HCT116 (cell line): Measurements from ENCODE around the gene PIGH. TPM values are rescaled to one million over a fixed set of nuclear protein-coding genes. Genes with fewer than 3 reads are reported as not detected.

Source experiments
- ATAC-seq: fragments of 200-7000 bp; cut with Tn5 transposase; 2 replicates; pipeline ENCODE4 v1.9.1; 2020; ENCODE audit warnings: mild to moderate bottlenecking, moderate library complexity
- BruUV-seq: library from RNA; stranded (reverse); fragments of 400-500 nt; replicated peaks from 2 replicates; lab custom pipeline; 2021; lab: Mats Ljungman, UMichigan
- CTCF ChIA-PET: fragments of 300-600 bp; sonication (Branson Sonifier 250); formaldehyde crosslinking; loops from one replicate; lab custom pipeline; 2021; ENCODE audit warnings: antibody characterized with exemption; lab: Charles Lee
- POLR2A ChIA-PET: fragments of 300-600, 350-600 bp; sonication (Branson Sonifier 250); formaldehyde crosslinking; loops from one replicate; lab custom pipeline; 2021; ENCODE audit warnings: antibody characterized with exemption; lab: Charles Lee
- RAD21 ChIA-PET, 2 experiments: fragments of 300-600 bp; sonication (Branson Sonifier 250); formaldehyde crosslinking; loops; one replicate each; lab custom pipeline; 2023; ENCODE audit warnings: low total read pairs in 2 of 2; ENCODE audit not compliant: uncharacterized antibody in 2 of 2, unreplicated experiment in 2 of 2, low non-redundant PET in 1 of 2; lab: Charles Lee
- DNase-seq: peaks from one replicate; pipeline ENCODE4 v3.0.0-alpha.2; 2010; ENCODE audit warnings: low read depth, low spot score
- H2AFZ ChIP-seq: fragments of 200-600 bp; shearing (Covaris generic), sonication (generic); 2 replicates; pipeline ENCODE4 v1.6.1; 2017; ENCODE audit warnings: low read depth, mixed run types, mixed read lengths, antibody characterized with exemption, low read length; ENCODE audit not compliant: poor library complexity, severe bottlenecking
- H3K27ac ChIP-seq: 2 replicates; pipeline ENCODE4 v1.5.1; 2012; ENCODE audit warnings: low read depth, low read length
- H3K27me3 ChIP-seq: fragments of 200-600 bp; sonication (generic); 2 replicates; pipeline ENCODE4 v1.6.1; 2016; ENCODE audit warnings: mixed run types, low read length, mixed read lengths; ENCODE audit not compliant: insufficient read depth
- H3K36me3 ChIP-seq, 2 experiments: fragments of 200-500 bp in 1 of 2; fragments of 200-600 bp in 1 of 2; sonication (Bioruptor generic) in 1 of 2; sonication (generic) in 1 of 2; 2 replicates each; pipeline versions ENCODE4 v1.5.1 to v1.6.1; 2014 to 2016; ENCODE audit warnings: low read length in 2 of 2, inconsistent platforms in 1 of 2, mixed read lengths in 1 of 2, mixed run types in 1 of 2; ENCODE audit not compliant: insufficient read depth in 2 of 2, control insufficient read depth in 1 of 2
- H3K4me1 ChIP-seq, 2 experiments: fragments of 200-600 bp in 1 of 2; sonication (generic) in 1 of 2; 2 replicates each; pipeline versions ENCODE4 v1.5.1 to v1.6.1; 2012 to 2017; ENCODE audit warnings: low read length in 2 of 2, inconsistent platforms in 1 of 2, mild to moderate bottlenecking in 1 of 2, mixed read lengths in 1 of 2, mixed run types in 1 of 2, moderate library complexity in 1 of 2; ENCODE audit not compliant: insufficient read depth in 2 of 2, control insufficient read depth in 1 of 2
- H3K4me2 ChIP-seq: fragments of 200-600 bp; sonication (generic); 2 replicates; pipeline ENCODE4 v1.6.1; 2017; ENCODE audit warnings: mixed run types, low read length, mixed read lengths
- H3K4me3 ChIP-seq, 2 experiments: fragments of 200-600 bp in 1 of 2; sonication (generic) in 1 of 2; replicated peaks in 1 of 2; 2 replicates each; pipeline ENCODE4 v1.5.1; 2011 to 2016; ENCODE audit warnings: low read length in 2 of 2, control low read depth in 1 of 2, low read depth in 1 of 2, mild to moderate bottlenecking in 1 of 2, mixed read lengths in 1 of 2, mixed run types in 1 of 2
- H3K79me2 ChIP-seq: fragments of 200-600 bp; sonication (generic); 2 replicates; pipeline ENCODE4 v1.6.1; 2017; ENCODE audit warnings: mild to moderate bottlenecking, mixed run types, low read length, moderate library complexity, mixed read lengths; ENCODE audit not compliant: insufficient read depth
- H3K9ac ChIP-seq: fragments of 200-600 bp; sonication (generic); 2 replicates; pipeline ENCODE4 v1.6.1; 2016; ENCODE audit warnings: low read length, mixed read lengths
- H3K9me2 ChIP-seq: fragments of 200-600 bp; sonication (generic), shearing (Covaris generic); 2 replicates; pipeline ENCODE4 v1.6.1; 2017; ENCODE audit warnings: mixed run types, mild to moderate bottlenecking, moderate library complexity; ENCODE audit not compliant: insufficient read depth
- H3K9me3 ChIP-seq, 2 experiments: fragments of 200-500 bp in 1 of 2; fragments of 200-600 bp in 1 of 2; sonication (Bioruptor generic) in 1 of 2; sonication (generic) in 1 of 2; 2 replicates each; pipeline ENCODE4 v1.6.1; 2014 to 2017; ENCODE audit warnings: low read length in 2 of 2, mixed read lengths in 2 of 2, inconsistent platforms in 1 of 2, low read depth in 1 of 2, mild to moderate bottlenecking in 1 of 2, mixed run types in 1 of 2, moderate library complexity in 1 of 2; ENCODE audit not compliant: control insufficient read depth in 1 of 2, insufficient read depth in 1 of 2
- H4K20me1 ChIP-seq: fragments of 200-600 bp; sonication (generic), shearing (Covaris generic); 2 replicates; pipeline ENCODE4 v1.6.1; 2017; ENCODE audit warnings: mixed run types, mild to moderate bottlenecking, moderate library complexity; ENCODE audit not compliant: insufficient read depth
- CBX3 ChIP-seq: IDR thresholded peaks from 2 replicates; pipeline ENCODE4 v1.6.1; 2012; ENCODE audit warnings: low read depth
- EGR1 ChIP-seq: IDR thresholded peaks from 2 replicates; pipeline ENCODE4 v1.6.1; 2012; ENCODE audit warnings: low read depth
- EZH2 ChIP-seq: fragments of 200-600 bp; sonication (generic); IDR thresholded peaks from 2 replicates; pipeline ENCODE4 v1.6.1; 2017; ENCODE audit warnings: antibody characterized with exemption, mixed run types
- POLR2A ChIP-seq: IDR thresholded peaks from 2 replicates; pipeline ENCODE4 v1.7.0; 2011; ENCODE audit warnings: borderline replicate concordance; ENCODE audit not compliant: insufficient read depth, insufficient read length; ENCODE audit errors: extremely low read depth
- RAD21 ChIP-seq: IDR thresholded peaks from 2 replicates; pipeline ENCODE4 v1.6.1; 2012; ENCODE audit warnings: low read depth, mild to moderate bottlenecking
- SIN3A ChIP-seq: IDR thresholded peaks from 2 replicates; pipeline ENCODE4 v1.6.1; 2012; ENCODE audit warnings: low read depth
- SRF ChIP-seq: IDR thresholded peaks from 2 replicates; pipeline ENCODE4 v1.6.1; 2012; ENCODE audit warnings: low read depth
- TCF7L2 ChIP-seq: IDR thresholded peaks from 2 replicates; pipeline ENCODE4 v1.7.0; 2011; ENCODE audit warnings: borderline replicate concordance, inconsistent platforms; ENCODE audit not compliant: insufficient read depth, insufficient read length; ENCODE audit errors: extremely low read depth
- ZFX ChIP-seq: fragments of 450-650 bp; IDR thresholded peaks from 2 replicates; pipeline ENCODE4 v1.6.1; 2017
- ZNF274 ChIP-seq: fragments of 200-500 bp; sonication (Bioruptor generic); IDR thresholded peaks from 2 replicates; pipeline ENCODE4 v1.6.1; 2014; ENCODE audit warnings: mild to moderate bottlenecking, low read depth, low read length, inconsistent platforms
- intact Hi-C: fragments of 100-400 bp; cut with micrococcal nuclease; formaldehyde crosslinking; loops from 2 replicates; pipeline ENCODE4 v1.10.0; 2022
- total RNA-seq: library from RNA; stranded (reverse); gene quantifications from one replicate; pipeline ENCODE4 v1.2.1, GENCODE V29; 2021; ENCODE audit not compliant: unreplicated experiment
- TF ChIP-seq, protein P1 (sequence below): IDR thresholded peaks from 2 replicates; pipeline ENCODE4 v1.6.1; 2011; ENCODE audit warnings: mild to moderate bottlenecking, low read length, moderate library complexity; ENCODE audit not compliant: insufficient replicate concordance; ENCODE audit errors: extremely low read depth
- TF ChIP-seq, protein P2 (sequence below), 3 experiments: fragments of 200-600 bp in 1 of 3; sonication (generic) in 1 of 3; IDR thresholded peaks in 2 of 3; conservative IDR thresholded peaks in 1 of 3; 2 replicates each; pipeline ENCODE4 v1.5.1; 2012 to 2017; ENCODE audit warnings: low read depth in 2 of 3, low read length in 2 of 3, antibody characterized with exemption in 1 of 3, borderline replicate concordance in 1 of 3, control low read depth in 1 of 3, mild to moderate bottlenecking in 1 of 3, mixed read lengths in 1 of 3, mixed run types in 1 of 3, moderate library complexity in 1 of 3; ENCODE audit not compliant: insufficient read depth in 1 of 3
- TF ChIP-seq, protein P3 (sequence below): IDR thresholded peaks from 2 replicates; pipeline ENCODE4 v1.6.1; 2012
- TF ChIP-seq, protein P4 (sequence below): IDR thresholded peaks from 2 replicates; pipeline ENCODE4 v1.6.1; 2012; ENCODE audit warnings: low read depth
- TF ChIP-seq, protein P5 (sequence below): IDR thresholded peaks from 2 replicates; pipeline ENCODE4 v1.6.1; 2012

Gene PIGH
- total RNA-seq, 1 experiment from 2014 or later = 20.9 TPM

DNA sequence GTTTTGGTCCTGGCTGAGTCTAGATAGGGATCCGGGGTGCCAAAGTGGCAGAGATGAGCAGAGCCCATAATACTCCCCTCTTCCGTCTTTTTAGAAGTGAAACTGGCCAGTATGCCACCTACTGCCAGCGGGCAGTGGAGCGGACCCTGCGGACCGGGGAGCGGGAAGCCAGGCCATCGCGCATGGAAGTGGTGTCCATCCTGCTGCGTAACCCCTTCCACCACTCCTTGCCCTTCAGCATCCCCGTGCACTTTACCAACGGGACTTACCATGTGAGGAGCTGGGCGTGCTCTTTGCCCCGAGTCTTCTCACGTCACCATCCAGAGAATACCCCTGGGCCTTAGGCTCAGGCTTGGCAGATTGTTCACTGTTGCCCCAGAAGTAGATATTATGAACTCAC lies 21.0 kb downstream of the PIGH start (continued):
- TF ChIP-seq ZNF274 (no peak), RAD21 (no peak), POLR2A (no peak), SRF (no peak), SIN3A (no peak)
- TF ChIP-seq, protein P1, sequence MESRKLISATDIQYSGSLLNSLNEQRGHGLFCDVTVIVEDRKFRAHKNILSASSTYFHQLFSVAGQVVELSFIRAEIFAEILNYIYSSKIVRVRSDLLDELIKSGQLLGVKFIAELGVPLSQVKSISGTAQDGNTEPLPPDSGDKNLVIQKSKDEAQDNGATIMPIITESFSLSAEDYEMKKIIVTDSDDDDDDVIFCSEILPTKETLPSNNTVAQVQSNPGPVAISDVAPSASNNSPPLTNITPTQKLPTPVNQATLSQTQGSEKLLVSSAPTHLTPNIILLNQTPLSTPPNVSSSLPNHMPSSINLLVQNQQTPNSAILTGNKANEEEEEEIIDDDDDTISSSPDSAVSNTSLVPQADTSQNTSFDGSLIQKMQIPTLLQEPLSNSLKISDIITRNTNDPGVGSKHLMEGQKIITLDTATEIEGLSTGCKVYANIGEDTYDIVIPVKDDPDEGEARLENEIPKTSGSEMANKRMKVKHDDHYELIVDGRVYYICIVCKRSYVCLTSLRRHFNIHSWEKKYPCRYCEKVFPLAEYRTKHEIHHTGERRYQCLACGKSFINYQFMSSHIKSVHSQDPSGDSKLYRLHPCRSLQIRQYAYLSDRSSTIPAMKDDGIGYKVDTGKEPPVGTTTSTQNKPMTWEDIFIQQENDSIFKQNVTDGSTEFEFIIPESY = no peak

DNA sequence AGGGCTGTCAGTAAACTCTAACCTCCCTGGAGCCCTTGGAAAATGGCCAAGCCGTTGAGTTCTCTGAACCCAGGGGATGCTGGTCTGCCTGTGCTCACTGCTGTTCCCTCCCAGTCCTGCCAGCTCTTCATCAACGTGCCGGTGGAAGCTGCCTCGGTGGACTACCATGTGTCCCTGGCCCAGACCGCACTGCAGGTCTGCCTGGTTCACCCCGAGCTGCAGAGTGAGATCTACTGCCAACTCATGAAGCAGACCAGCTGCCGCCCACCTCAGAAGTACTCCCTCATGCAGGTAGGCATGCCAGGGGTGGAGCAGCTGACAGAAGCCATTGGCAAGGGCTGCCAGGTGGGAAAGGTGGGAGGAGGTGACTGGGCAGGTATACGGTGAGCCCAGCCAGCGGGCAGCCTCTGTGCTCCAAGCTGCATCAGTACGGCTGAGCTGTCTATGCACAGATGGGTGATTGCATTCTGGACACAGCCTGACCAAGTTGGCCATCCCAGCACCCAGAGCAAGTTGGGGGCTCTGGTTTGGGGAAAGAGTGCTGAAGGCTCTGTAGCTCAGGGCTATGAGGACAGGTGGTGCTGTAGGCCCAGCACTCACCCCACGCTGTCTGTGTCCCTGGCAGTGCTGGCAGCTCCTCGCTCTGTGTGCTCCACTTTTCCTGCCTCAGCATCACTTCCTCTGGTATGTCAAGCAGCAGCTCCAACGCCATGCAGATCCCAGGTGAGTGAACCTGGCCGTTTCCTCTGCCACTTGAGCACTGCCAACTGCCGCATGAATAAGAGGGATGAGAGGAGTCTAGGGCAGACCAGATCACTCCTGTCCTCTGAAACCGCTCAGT lies 21.9 kb downstream of the PIGH start:
- ATAC-seq = no peak
- no peak for DNase-seq
- Histone ChIP-seq H3K4me2 (no peak overlapping the region), H3K9me3 (no peaks in the 10 kb centered on the region), H2AFZ (no peak overlapping the region), H4K20me1 (no peaks in the 10 kb centered on the region), H3K27me3 (no peaks in the 10 kb centered on the region), H3K27ac (no peak overlapping the region), H3K9me2 (no peaks in the 10 kb centered on the region), H3K36me3 (peaks cover 0 to 9% of the 10 kb centered on the region in 2 experiments; a peak in 2 of 4 replicates), H3K9ac (no peak overlapping the region), H3K4me1 (peaks cover 0 to 4% of the 10 kb centered on the region in 2 experiments; a peak in 1 of 4 replicates), H3K79me2 (no peaks in the 10 kb centered on the region), H3K4me3 (no peak overlapping the region)
- CTCF ChIA-PET = interaction anchor here (1.0 to 2.7 kb wide), 2 partner anchors 51 to 126 kb away, joined by 3 to 7 read pairs; no protein-coding TSS in a partner anchor
- BruUV-seq = no TSS peak
- intact Hi-C loops = no loop called here
- RAD21 ChIA-PET = no interaction called here
- POLR2A ChIA-PET = no interaction called here
- no peak for TF ChIP-seq EZH2
- TF ChIP-seq, protein P2, sequence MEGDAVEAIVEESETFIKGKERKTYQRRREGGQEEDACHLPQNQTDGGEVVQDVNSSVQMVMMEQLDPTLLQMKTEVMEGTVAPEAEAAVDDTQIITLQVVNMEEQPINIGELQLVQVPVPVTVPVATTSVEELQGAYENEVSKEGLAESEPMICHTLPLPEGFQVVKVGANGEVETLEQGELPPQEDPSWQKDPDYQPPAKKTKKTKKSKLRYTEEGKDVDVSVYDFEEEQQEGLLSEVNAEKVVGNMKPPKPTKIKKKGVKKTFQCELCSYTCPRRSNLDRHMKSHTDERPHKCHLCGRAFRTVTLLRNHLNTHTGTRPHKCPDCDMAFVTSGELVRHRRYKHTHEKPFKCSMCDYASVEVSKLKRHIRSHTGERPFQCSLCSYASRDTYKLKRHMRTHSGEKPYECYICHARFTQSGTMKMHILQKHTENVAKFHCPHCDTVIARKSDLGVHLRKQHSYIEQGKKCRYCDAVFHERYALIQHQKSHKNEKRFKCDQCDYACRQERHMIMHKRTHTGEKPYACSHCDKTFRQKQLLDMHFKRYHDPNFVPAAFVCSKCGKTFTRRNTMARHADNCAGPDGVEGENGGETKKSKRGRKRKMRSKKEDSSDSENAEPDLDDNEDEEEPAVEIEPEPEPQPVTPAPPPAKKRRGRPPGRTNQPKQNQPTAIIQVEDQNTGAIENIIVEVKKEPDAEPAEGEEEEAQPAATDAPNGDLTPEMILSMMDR (IDR thresholded peaks at IDR 0.05 in 2 of 3, conservative IDR thresholded peaks at IDR 0.05 in 1 of 3; ENCODE audit: borderline replicate concordance in 1 of 3, insufficient read depth in 1 of 3, low read depth in 2 of 3, low read length in 2 of 3) = no peak
- TF ChIP-seq, protein P3, sequence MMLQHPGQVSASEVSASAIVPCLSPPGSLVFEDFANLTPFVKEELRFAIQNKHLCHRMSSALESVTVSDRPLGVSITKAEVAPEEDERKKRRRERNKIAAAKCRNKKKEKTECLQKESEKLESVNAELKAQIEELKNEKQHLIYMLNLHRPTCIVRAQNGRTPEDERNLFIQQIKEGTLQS = no peak
- no peak for TF ChIP-seq TCF7L2
- TF ChIP-seq EGR1 = no peak
- TF ChIP-seq CBX3 = no peak
- no peak for TF ChIP-seq ZFX
- TF ChIP-seq, protein P4, sequence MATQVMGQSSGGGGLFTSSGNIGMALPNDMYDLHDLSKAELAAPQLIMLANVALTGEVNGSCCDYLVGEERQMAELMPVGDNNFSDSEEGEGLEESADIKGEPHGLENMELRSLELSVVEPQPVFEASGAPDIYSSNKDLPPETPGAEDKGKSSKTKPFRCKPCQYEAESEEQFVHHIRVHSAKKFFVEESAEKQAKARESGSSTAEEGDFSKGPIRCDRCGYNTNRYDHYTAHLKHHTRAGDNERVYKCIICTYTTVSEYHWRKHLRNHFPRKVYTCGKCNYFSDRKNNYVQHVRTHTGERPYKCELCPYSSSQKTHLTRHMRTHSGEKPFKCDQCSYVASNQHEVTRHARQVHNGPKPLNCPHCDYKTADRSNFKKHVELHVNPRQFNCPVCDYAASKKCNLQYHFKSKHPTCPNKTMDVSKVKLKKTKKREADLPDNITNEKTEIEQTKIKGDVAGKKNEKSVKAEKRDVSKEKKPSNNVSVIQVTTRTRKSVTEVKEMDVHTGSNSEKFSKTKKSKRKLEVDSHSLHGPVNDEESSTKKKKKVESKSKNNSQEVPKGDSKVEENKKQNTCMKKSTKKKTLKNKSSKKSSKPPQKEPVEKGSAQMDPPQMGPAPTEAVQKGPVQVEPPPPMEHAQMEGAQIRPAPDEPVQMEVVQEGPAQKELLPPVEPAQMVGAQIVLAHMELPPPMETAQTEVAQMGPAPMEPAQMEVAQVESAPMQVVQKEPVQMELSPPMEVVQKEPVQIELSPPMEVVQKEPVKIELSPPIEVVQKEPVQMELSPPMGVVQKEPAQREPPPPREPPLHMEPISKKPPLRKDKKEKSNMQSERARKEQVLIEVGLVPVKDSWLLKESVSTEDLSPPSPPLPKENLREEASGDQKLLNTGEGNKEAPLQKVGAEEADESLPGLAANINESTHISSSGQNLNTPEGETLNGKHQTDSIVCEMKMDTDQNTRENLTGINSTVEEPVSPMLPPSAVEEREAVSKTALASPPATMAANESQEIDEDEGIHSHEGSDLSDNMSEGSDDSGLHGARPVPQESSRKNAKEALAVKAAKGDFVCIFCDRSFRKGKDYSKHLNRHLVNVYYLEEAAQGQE = no peak
- TF ChIP-seq, protein P5, sequence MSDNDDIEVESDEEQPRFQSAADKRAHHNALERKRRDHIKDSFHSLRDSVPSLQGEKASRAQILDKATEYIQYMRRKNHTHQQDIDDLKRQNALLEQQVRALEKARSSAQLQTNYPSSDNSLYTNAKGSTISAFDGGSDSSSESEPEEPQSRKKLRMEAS = no peak
